Pancreas (tissue), 10 donors: Measurements from ENCODE around the gene ABCA3. TPM values are rescaled to one million over a fixed set of nuclear protein-coding genes. Genes with fewer than 3 reads are reported as not detected.

Experiments used
- ATAC-seq, 4 donors: fragments of 200-7000 bp; cut with Tn5 transposase; one replicate each; pipeline versions ENCODE4 v1.8.0 to v1.9.1; 2020; ENCODE audit warnings: mild to moderate bottlenecking in 4 of 4, moderate library complexity in 4 of 4
- DNase-seq, 6 donors: peaks; one replicate each; pipeline ENCODE4 v3.0.0-alpha.2; 2020
- FAIRE-seq: peaks from 2 replicates; lab custom pipeline; 2012; peaks lifted over from hg19 to GRCh38; lab: Jason Lieb, UNC
- H3K27ac ChIP-seq, 4 donors: fragments of 200-600 bp; sonication (generic); 1 replicate in 3 of 4; 2 replicates in 1 of 4; pipeline versions ENCODE4 v1.5.0 to v1.8.0; 2020
- H3K27me3 ChIP-seq, 4 donors: fragments of 200-600 bp; one replicate each; pipeline ENCODE4 v1.8.0; 2021
- H3K36me3 ChIP-seq, 3 donors: fragments of 200-600 bp; sonication (generic) in 1 of 3; one replicate each; pipeline versions ENCODE4 v1.5.0 to v1.8.0; 2020 to 2021
- H3K4me1 ChIP-seq, 3 donors: fragments of 200-600 bp; one replicate each; pipeline ENCODE4 v1.8.0; 2021
- H3K4me3 ChIP-seq, 4 donors: fragments of 200-600 bp; sonication (generic) in 2 of 4; one replicate each; pipeline versions ENCODE4 v1.5.0 to v1.8.0; 2020 to 2021
- H3K9me3 ChIP-seq, 4 donors: fragments of 200-600 bp; one replicate each; pipeline ENCODE4 v1.8.0; 2021
- WGBS, 2 donors: extraction: QIAGEN DNeasy Blood & Tissue Kit; methylation state at CpG; one replicate each; pipeline ENCODE4 v1.1.7; 2013; 5-methylcytosine and 5-hydroxymethylcytosine counted together
- intact Hi-C, 3 donors: fragments of 100-400 bp; cut with DNase I; formaldehyde crosslinking; loops; one replicate each; pipeline versions ENCODE4 v1.11.1 to v1.14.2; 2022
- polyA plus RNA-seq, 2 donors: library from polyadenylated mRNA; stranded (reverse); fragments of 200-250 nt; gene quantifications; one replicate each; pipeline ENCODE4 v1.2.3, GENCODE V29; 2013
- total RNA-seq, 6 donors: library from RNA; stranded (reverse); fragmentation: NEBNext Ultra II Directional in 4 of 6; extraction: Animal tissue kit (Norgen Biotek cat#: 25700) in 4 of 6; gene quantifications; one replicate each; pipeline versions ENCODE4 v1.2.1 to v1.2.4, GENCODE V29; 2021 to 2023
- TF ChIP-seq, protein P1 (sequence below), 4 donors: fragments of 200-600 bp; sonication (generic) in 3 of 4; IDR thresholded peaks; one replicate each; pipeline versions ENCODE4 v1.5.0 to v1.8.0; 2021; ENCODE audit warnings: antibody characterized with exemption in 4 of 4
- donor health status: healthy with polysubstance abuse.
- donor health status: DM: no; HTN: no; CAD: no; lungs with moderate emphysema.
- donor health status: DM: no; HTN: no; CAD: no.
- donor health status: control.
- donor health status: control.
- donor health status: Bipolar disorder and iron deficiency.
- donor health status: DM: yes; HTN: yes; CAD: no.
- donor health status: DM: no; HTN: no; CAD: no.
- donor health status: DM: no; HTN: no; CAD: no.
- donor health status: DM: yes; HTN: yes; CAD: no.

Gene ABCA3
- total and polyA plus RNA-seq, 8 donors: 12.7 to 26.5 (median 18.0) TPM

GRCh38 chr16:2324296-2324859, 16.1 kb downstream of the ABCA3 start:
- WGBS, 2 donors: 90 to 91% methylated on average over 26 of the region's 26 CpGs
- no peak for ATAC-seq
- intact Hi-C loops: no loop called here
- Histone ChIP-seq H3K36me3 (peaks cover 0 to 17% (median 0%) of the 10 kb centered on the region in 3 donors), H3K27ac (no peak overlapping the region), H3K9me3 (no peaks in the 10 kb centered on the region), H3K4me3 (no peak overlapping the region), H3K27me3 (no peaks in the 10 kb centered on the region), H3K4me1 (no peaks in the 10 kb centered on the region)
- peak in 1 of 6 donors; percentile 45 for DNase-seq
- TF ChIP-seq, protein P1, sequence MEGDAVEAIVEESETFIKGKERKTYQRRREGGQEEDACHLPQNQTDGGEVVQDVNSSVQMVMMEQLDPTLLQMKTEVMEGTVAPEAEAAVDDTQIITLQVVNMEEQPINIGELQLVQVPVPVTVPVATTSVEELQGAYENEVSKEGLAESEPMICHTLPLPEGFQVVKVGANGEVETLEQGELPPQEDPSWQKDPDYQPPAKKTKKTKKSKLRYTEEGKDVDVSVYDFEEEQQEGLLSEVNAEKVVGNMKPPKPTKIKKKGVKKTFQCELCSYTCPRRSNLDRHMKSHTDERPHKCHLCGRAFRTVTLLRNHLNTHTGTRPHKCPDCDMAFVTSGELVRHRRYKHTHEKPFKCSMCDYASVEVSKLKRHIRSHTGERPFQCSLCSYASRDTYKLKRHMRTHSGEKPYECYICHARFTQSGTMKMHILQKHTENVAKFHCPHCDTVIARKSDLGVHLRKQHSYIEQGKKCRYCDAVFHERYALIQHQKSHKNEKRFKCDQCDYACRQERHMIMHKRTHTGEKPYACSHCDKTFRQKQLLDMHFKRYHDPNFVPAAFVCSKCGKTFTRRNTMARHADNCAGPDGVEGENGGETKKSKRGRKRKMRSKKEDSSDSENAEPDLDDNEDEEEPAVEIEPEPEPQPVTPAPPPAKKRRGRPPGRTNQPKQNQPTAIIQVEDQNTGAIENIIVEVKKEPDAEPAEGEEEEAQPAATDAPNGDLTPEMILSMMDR (IDR thresholded peaks at IDR 0.05): no peak
- FAIRE-seq: no peak

GRCh38 chr16:2323701-2324100, 16.8 kb downstream of the ABCA3 start:
- TF ChIP-seq, protein P1 (IDR thresholded peaks at IDR 0.05): no peak
- WGBS, 2 donors: 88 to 91% methylated on average over 8 of the region's 8 CpGs
- DNase-seq: peak in 1 of 6 donors; percentile 11
- no peaks in the 10 kb centered on the region for H3K9me3 ChIP-seq
- ATAC-seq: no peak
- H3K4me1 ChIP-seq: no peaks in the 10 kb centered on the region
- FAIRE-seq: no peak
- intact Hi-C loops: no loop called here
- peaks cover 0 to 17% (median 0%) of the 10 kb centered on the region in 3 donors for H3K36me3 ChIP-seq
- H3K27ac ChIP-seq: no peak overlapping the region
- H3K27me3 ChIP-seq: no peaks in the 10 kb centered on the region
- no peak overlapping the region for H3K4me3 ChIP-seq

DNA sequence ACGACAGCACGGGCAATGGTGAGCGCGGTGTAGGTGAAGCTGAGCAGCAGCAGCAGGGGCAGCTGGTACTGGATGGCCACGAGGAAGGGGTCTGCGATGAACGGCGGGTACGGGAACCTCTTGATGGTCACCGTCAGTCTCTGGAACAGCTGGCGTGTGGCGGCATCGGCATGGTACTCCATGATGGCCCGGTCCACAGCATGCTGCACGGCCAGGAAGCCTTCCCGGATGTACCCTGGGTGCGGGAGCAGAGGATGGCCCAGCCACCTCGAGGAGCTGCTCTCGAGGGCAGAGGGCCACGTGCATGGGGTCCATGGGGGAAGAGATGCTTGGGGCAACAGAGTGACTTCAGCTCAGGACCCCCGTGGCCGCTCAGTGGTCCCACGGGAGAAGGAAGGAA, 20.9 kb downstream of the ABCA3 start:
- DNase-seq: no peak
- peaks cover 0 to 10% (median 0%) of the 10 kb centered on the region in 3 donors for H3K36me3 ChIP-seq
- FAIRE-seq: no peak
- no peaks in the 10 kb centered on the region for H3K9me3 ChIP-seq
- ATAC-seq: no peak
- H3K4me1 ChIP-seq: no peaks in the 10 kb centered on the region
- intact Hi-C loops: no loop called here
- H3K4me3 ChIP-seq: no peak overlapping the region
- H3K27ac ChIP-seq: no peak overlapping the region
- TF ChIP-seq, protein P1 (IDR thresholded peaks at IDR 0.05): no peak
- 92 to 93% methylated on average over 23 of the region's 23 CpGs for WGBS, 2 donors
- no peaks in the 10 kb centered on the region for H3K27me3 ChIP-seq

DNA sequence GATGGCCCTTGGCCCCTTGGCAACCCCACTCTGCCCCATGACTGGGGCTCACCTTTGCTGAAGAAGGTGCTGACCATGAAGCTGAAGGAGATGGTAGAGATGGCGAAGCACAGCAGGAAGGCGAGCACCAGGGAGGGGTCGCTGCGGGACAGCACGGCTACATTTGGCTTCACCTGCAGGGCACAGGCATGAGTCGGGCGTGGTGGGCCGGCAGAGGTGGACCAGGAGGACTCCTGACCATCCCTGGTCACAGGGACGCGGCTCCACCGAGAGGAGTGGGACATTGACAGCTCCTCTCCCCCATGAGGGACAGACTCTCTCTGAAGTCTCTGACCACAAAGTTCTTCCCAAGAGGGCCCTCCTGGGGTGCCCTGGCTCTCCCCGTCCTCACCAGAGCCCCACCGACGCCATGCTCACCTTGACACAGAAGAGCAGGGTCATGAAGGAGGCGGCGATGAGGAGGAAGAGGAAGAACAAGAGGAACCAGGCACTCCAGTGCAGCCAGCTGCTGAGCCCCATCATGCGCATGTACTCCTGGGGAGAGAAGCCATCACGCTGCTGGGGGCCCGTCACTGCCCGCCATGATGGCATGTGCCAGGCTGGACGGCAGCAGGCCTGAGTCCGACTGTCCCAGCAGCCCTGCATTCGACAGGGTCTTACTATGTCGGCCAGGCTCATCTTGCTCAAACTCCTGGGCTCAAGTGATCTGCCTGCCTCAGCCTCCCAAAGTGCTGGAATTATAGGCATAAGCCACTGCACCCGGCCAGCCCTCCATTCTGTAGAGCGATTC, 23.1 kb downstream of the ABCA3 start:
- no peaks in the 10 kb centered on the region for H3K9me3 ChIP-seq
- WGBS, 2 donors: 90 to 95% methylated on average over 26 of the region's 26 CpGs
- FAIRE-seq: no peak
- H3K27ac ChIP-seq: no peak overlapping the region
- H3K27me3 ChIP-seq: no peaks in the 10 kb centered on the region
- peaks cover 0 to 10% (median 0%) of the 10 kb centered on the region in 3 donors for H3K36me3 ChIP-seq
- TF ChIP-seq, protein P1 (IDR thresholded peaks at IDR 0.05): no peak
- H3K4me1 ChIP-seq: no peaks in the 10 kb centered on the region
- no peak overlapping the region for H3K4me3 ChIP-seq
- intact Hi-C loops: no loop called here
- peak in 1 of 6 donors; percentile 28 for DNase-seq
- no peak for ATAC-seq
